H9 (cell line): ENCODE measurements around the gene SYNGAP1. TPM values are rescaled to one million over a fixed set of nuclear protein-coding genes. Genes with fewer than 3 reads are reported as not detected.

Source experiments
- DNase-seq: peaks from one replicate; pipeline ENCODE4 v3.0.0-alpha.2; 2017
- H2AFZ ChIP-seq: one replicate; pipeline ENCODE4 v1.6.1; 2013; ENCODE audit warnings: mild to moderate bottlenecking, low read length, control low read depth, moderate library complexity
- H2AK5ac ChIP-seq: 2 replicates; pipeline ENCODE4 v1.6.1; 2013; ENCODE audit warnings: low read length, control low read depth, mixed read lengths; ENCODE audit not compliant: insufficient read length
- H2BK120ac ChIP-seq: one replicate; pipeline ENCODE4 v1.6.1; 2013; ENCODE audit warnings: low read depth, mild to moderate bottlenecking, low read length, control low read depth, inconsistent platforms; ENCODE audit not compliant: poor library complexity, severe bottlenecking
- H2BK12ac ChIP-seq: 2 replicates; pipeline ENCODE4 v1.6.1; 2013; ENCODE audit warnings: low read length, control low read depth, mixed read lengths, low read depth; ENCODE audit not compliant: insufficient read length
- H2BK15ac ChIP-seq: 2 replicates; pipeline ENCODE4 v1.6.1; 2013; ENCODE audit warnings: low read depth, low read length, control low read depth
- H2BK20ac ChIP-seq: one replicate; pipeline ENCODE4 v1.6.1; 2013; ENCODE audit warnings: low read depth, mild to moderate bottlenecking, low read length, control low read depth, inconsistent platforms; ENCODE audit not compliant: poor library complexity, severe bottlenecking
- H2BK5ac ChIP-seq: 2 replicates; pipeline ENCODE4 v1.6.1; 2013; ENCODE audit warnings: low read length, control low read depth, mixed read lengths; ENCODE audit not compliant: insufficient read length
- H3K14ac ChIP-seq: 2 replicates; pipeline ENCODE4 v1.6.1; 2013; ENCODE audit warnings: low read length, control low read depth; ENCODE audit not compliant: insufficient read depth
- H3K18ac ChIP-seq: 2 replicates; pipeline ENCODE4 v1.6.1; 2013; ENCODE audit warnings: low read depth, mild to moderate bottlenecking, mixed read lengths, low read length, control low read depth; ENCODE audit not compliant: insufficient read length
- H3K23ac ChIP-seq: 2 replicates; pipeline ENCODE4 v1.6.1; 2013; ENCODE audit warnings: low read length, control low read depth, mixed read lengths, low read depth; ENCODE audit not compliant: insufficient read length
- H3K23me2 ChIP-seq: 2 replicates; pipeline ENCODE4 v1.6.1; 2013; ENCODE audit warnings: low read depth, mild to moderate bottlenecking, mixed read lengths, low read length, control low read depth; ENCODE audit not compliant: insufficient read length, poor library complexity, severe bottlenecking
- H3K27ac ChIP-seq: 2 replicates; pipeline ENCODE4 v1.5.1; 2013; ENCODE audit warnings: low read length, control low read depth, mixed read lengths, low read depth; ENCODE audit not compliant: insufficient read length
- H3K27me3 ChIP-seq: 2 replicates; pipeline ENCODE4 v1.6.1; 2013; ENCODE audit warnings: low read length, control low read depth, inconsistent platforms; ENCODE audit not compliant: insufficient read depth
- H3K4ac ChIP-seq: 2 replicates; pipeline ENCODE4 v1.6.1; 2013; ENCODE audit warnings: low read depth, mild to moderate bottlenecking, control low read depth, inconsistent platforms, low read length, moderate library complexity
- H3K4me1 ChIP-seq: 2 replicates; pipeline ENCODE4 v1.6.1; 2013; ENCODE audit warnings: low read length, control low read depth, inconsistent platforms; ENCODE audit not compliant: insufficient read depth
- H3K4me2 ChIP-seq: 2 replicates; pipeline ENCODE4 v1.6.1; 2013; ENCODE audit warnings: low read length, control low read depth, mixed read lengths; ENCODE audit not compliant: insufficient read length, insufficient read depth
- H3K56ac ChIP-seq: 2 replicates; pipeline ENCODE4 v1.6.1; 2013; ENCODE audit warnings: low read depth, mild to moderate bottlenecking, mixed read lengths, low read length, control low read depth; ENCODE audit not compliant: insufficient read length
- H3K79me1 ChIP-seq: 2 replicates; pipeline ENCODE4 v1.6.1; 2013; ENCODE audit warnings: low read depth, mild to moderate bottlenecking, moderate library complexity, low read length, control low read depth, inconsistent platforms; ENCODE audit not compliant: insufficient read depth, poor library complexity, severe bottlenecking
- H3K79me2 ChIP-seq: 2 replicates; pipeline ENCODE4 v1.6.1; 2013; ENCODE audit warnings: low read length, control low read depth, inconsistent platforms; ENCODE audit not compliant: insufficient read depth
- H3K9ac ChIP-seq: 2 replicates; pipeline ENCODE4 v1.6.1; 2013; ENCODE audit warnings: low read length, control low read depth, mixed read lengths; ENCODE audit not compliant: insufficient read length; ENCODE audit errors: extremely low read depth
- H3K9me3 ChIP-seq: one replicate; pipeline ENCODE4 v1.6.1; 2013; ENCODE audit warnings: low read depth, low read length, inconsistent platforms; ENCODE audit not compliant: control insufficient read depth
- H3T11ph ChIP-seq: one replicate; pipeline ENCODE4 v1.6.1; 2013; ENCODE audit warnings: mild to moderate bottlenecking, low read length, control low read depth, inconsistent platforms
- H4K20me1 ChIP-seq: one replicate; pipeline ENCODE4 v1.6.1; 2013; ENCODE audit not compliant: control insufficient read depth, insufficient read length, insufficient read depth
- H4K5ac ChIP-seq: 2 replicates; pipeline ENCODE4 v1.6.1; 2013; ENCODE audit warnings: low read depth, mild to moderate bottlenecking, mixed read lengths, low read length, control low read depth; ENCODE audit not compliant: insufficient read length
- H4K8ac ChIP-seq: replicated peaks from 2 replicates; pipeline ENCODE4 v1.6.1; 2013; ENCODE audit warnings: low read length, control low read depth, mixed read lengths, low read depth; ENCODE audit not compliant: insufficient read length
- H4K91ac ChIP-seq: 2 replicates; pipeline ENCODE4 v1.6.1; 2013; ENCODE audit warnings: low read depth, mild to moderate bottlenecking, moderate library complexity, mixed read lengths, low read length, control low read depth; ENCODE audit not compliant: insufficient read length
- H3K27ac Mint-ChIP-seq, 3 experiments: 2 replicates in 2 of 3; 3 replicates in 1 of 3; pipeline ENCODE4 v1.8.0; 2020 to 2021; ENCODE audit warnings: mixed read lengths in 3 of 3, mild to moderate bottlenecking in 1 of 3, moderate library complexity in 1 of 3
- H3K27me3 Mint-ChIP-seq: 2 replicates; pipeline ENCODE4 v1.8.0; 2021; ENCODE audit warnings: low read depth, mild to moderate bottlenecking, moderate library complexity, mixed read lengths
- H3K36me3 Mint-ChIP-seq, 3 experiments: 2 replicates in 2 of 3; 3 replicates in 1 of 3; pipeline ENCODE4 v1.8.0; 2020 to 2021; ENCODE audit warnings: low read depth in 3 of 3, mixed read lengths in 3 of 3; ENCODE audit not compliant: insufficient read depth in 1 of 3
- H3K4me1 Mint-ChIP-seq, 2 experiments: 2 replicates each; pipeline ENCODE4 v1.8.0; 2020; ENCODE audit warnings: mixed read lengths in 2 of 2
- H3K4me3 Mint-ChIP-seq, 2 experiments: 2 replicates in 1 of 2; 3 replicates in 1 of 2; pipeline ENCODE4 v1.8.0; 2020 to 2021; ENCODE audit warnings: mild to moderate bottlenecking in 2 of 2, mixed read lengths in 2 of 2, moderate library complexity in 1 of 2
- H3K9me3 Mint-ChIP-seq, 2 experiments: 2 replicates in 1 of 2; 3 replicates in 1 of 2; pipeline ENCODE4 v1.8.0; 2020; ENCODE audit warnings: mild to moderate bottlenecking in 2 of 2, mixed read lengths in 2 of 2, moderate library complexity in 1 of 2
- CTCF ChIP-seq: fragments of 200-600 bp; sonication (generic); conservative IDR thresholded peaks from 3 replicates; pipeline ENCODE4 v1.8.0; 2021; ENCODE audit warnings: antibody characterized with exemption, mild to moderate bottlenecking
- WGBS: extraction: QIAGEN DNeasy Blood & Tissue Kit; methylation state at CpG from one replicate; pipeline ENCODE4 v1.1.7; 2013; ENCODE audit warnings: missing lambda C conversion rate, low lambda C conversion rate, mixed read lengths; ENCODE audit not compliant: insufficient read length; ENCODE audit errors: extremely low coverage; 5-methylcytosine and 5-hydroxymethylcytosine counted together
- total RNA-seq: library from RNA; stranded (reverse); gene quantifications from 2 replicates; pipeline ENCODE4 v1.2.1, GENCODE V29; 2021

SYNGAP1 gene
- total RNA-seq, 1 experiment from 2014 or later, result 121 TPM

DNA sequence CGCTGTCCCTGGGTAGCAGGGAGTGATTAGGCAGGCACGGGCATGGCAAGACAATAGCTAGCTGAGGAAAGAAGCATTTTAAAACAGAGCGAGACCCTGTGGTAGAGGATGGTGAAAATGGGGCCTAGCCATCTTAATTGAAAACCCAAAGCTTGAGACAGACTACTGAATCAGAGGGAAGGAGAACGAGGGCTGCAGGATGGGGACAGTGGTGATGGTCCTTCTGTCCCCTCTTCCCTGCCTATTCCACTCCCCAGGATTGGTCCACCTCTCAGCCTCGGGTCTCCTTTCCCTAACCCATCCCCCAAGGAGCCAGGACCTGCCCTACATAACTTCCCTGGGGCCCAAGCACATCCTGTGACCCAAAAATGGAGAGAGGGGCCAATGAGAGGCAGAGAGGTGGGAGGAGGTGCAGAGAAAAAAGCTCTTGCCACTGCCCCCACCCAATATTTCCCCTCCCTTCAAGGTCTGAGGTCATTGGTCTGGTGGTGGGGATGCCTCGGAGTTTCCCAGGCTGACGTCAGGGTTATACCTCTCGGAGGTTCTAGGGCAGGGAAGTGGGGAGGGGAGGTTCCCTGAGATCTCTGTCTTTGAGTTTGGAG is 1.1 kb upstream of the SYNGAP1 start:
- H2BK20ac ChIP-seq, result no peak overlapping the region
- H4K8ac ChIP-seq, result no peak overlapping the region
- peak overlapping the region; percentile 68 for H3T11ph ChIP-seq
- H2BK5ac ChIP-seq, result peak overlapping the region; percentile 25
- H3K27me3 ChIP-seq, result no peaks in the 10 kb centered on the region
- peaks cover 60 to 73% of the 10 kb centered on the region in 2 experiments for H3K4me1 Mint-ChIP-seq
- peak; percentile 8; the same call in 1 of the 3 replicates for TF ChIP-seq CTCF
- H2BK120ac ChIP-seq, result no peak overlapping the region
- H3K9me3 ChIP-seq, result no peaks in the 10 kb centered on the region
- H4K5ac ChIP-seq, result peak overlapping the region; percentile 7
- H3K4me2 ChIP-seq, result peak overlapping the region; percentile 67
- H3K23ac ChIP-seq, result no peak overlapping the region
- peak overlapping the region; percentile 39 for H3K14ac ChIP-seq
- H3K9ac ChIP-seq, result peak overlapping the region; percentile 33
- peaks cover 1% of the 10 kb centered on the region for H3K27me3 Mint-ChIP-seq
- no peak overlapping the region for H3K56ac ChIP-seq
- H3K23me2 ChIP-seq, result peaks cover 21% of the 10 kb centered on the region
- peak; percentile 56 for DNase-seq
- H3K18ac ChIP-seq, result peak overlapping the region; percentile 50
- WGBS, result no CpG with 5 or more reads among the region's 8 CpGs
- no peak overlapping the region for H2BK15ac ChIP-seq
- H3K4me1 ChIP-seq, result peaks cover 4% of the 10 kb centered on the region
- H3K9me3 Mint-ChIP-seq, result no peaks in the 10 kb centered on the region
- no peaks in the 10 kb centered on the region for H4K20me1 ChIP-seq
- H2AK5ac ChIP-seq, result no peak overlapping the region
- H3K4me3 Mint-ChIP-seq, result peak overlapping the region; percentile 97 to 98
- H3K79me2 ChIP-seq, result peaks cover 12% of the 10 kb centered on the region; the same call in 1 of the 2 replicates
- H3K4ac ChIP-seq, result peak overlapping the region; percentile 6; the same call in 1 of the 2 replicates
- no peak overlapping the region for H2AFZ ChIP-seq
- peaks cover 31 to 53% (median 51%) of the 10 kb centered on the region in 3 experiments; a peak in 6 of 7 replicates for H3K36me3 Mint-ChIP-seq
- H3K79me1 ChIP-seq, result peaks cover 3% of the 10 kb centered on the region
- peak overlapping the region; percentile 84 for H3K27ac ChIP-seq
- H4K91ac ChIP-seq, result no peak overlapping the region
- H2BK12ac ChIP-seq, result peak overlapping the region; percentile 55
- H3K27ac Mint-ChIP-seq, result peak overlapping the region; percentile 98 to 100 (median 98)
